ENCODE results near the gene CCDC71.

The CCDC71 gene

DNA sequence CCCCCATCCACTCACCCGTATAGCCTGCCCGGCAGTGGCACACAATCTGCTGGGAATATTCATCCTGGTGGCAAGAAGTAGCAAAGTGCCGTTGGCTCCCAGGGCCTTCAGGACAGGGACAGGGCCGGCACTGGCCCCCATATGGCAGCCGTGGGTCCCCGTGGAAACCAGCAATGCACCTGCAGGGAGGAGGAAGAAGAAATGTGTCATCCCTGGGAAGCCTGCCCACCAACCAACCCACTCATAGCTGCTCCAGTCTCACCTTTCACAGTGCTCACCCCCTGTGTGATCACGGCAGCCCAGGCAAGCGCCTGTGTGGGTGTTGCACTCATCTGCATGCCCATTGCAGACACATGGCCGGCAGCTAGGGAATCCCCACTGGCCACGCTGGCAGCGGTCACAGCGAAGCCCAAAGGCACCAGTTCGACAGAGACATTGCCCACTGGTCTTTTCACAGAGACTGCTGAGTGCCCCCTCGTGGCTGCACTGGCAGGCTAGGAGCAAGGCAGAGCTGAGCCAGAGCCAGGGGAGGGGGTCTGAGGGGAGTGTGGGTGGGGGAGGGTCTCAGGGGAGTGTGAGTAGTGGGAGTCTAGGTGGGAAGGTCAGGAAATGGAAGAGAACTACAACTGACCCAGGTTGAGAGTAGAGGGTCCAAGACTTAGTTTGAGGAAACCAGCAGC, 41.0 kb downstream of the CCDC71 start:
- no peaks in the 10 kb centered on the region for H3K27me3 ChIP-seq (replicated peaks; ENCODE audit: control insufficient read depth, insufficient read depth, low read length)
- no peaks in the 10 kb centered on the region for H3K36me3 ChIP-seq (ENCODE audit: control insufficient read depth, insufficient read depth, low read length)
- DNase-seq (ENCODE audit: extremely low read depth, insufficient read length), result no peak
- peak; percentile 62 for TF ChIP-seq CTCF (IDR thresholded peaks at IDR 0.05; ENCODE audit: insufficient read depth, low read length, poor library complexity, severe bottlenecking)
- H3K4me3 ChIP-seq (replicated peaks; ENCODE audit: low read depth, low read length), result no peak overlapping the region

- DNase-seq (ENCODE audit: extremely low read depth, insufficient read length), result no peak
- Histone ChIP-seq H3K36me3 (ENCODE audit: control insufficient read depth, insufficient read depth, low read length) (no peaks in the 10 kb centered on the region), H3K27me3 (replicated peaks; ENCODE audit: control insufficient read depth, insufficient read depth, low read length) (no peaks in the 10 kb centered on the region), H3K4me3 (replicated peaks; ENCODE audit: low read depth, low read length) (no peak overlapping the region)
- TF ChIP-seq CTCF (IDR thresholded peaks at IDR 0.05; ENCODE audit: insufficient read depth, low read length, poor library complexity, severe bottlenecking), result no peak
These were observed 41.9 kb downstream of the CCDC71 start for GRCh38 chr3:49124203-49124602.

DNA sequence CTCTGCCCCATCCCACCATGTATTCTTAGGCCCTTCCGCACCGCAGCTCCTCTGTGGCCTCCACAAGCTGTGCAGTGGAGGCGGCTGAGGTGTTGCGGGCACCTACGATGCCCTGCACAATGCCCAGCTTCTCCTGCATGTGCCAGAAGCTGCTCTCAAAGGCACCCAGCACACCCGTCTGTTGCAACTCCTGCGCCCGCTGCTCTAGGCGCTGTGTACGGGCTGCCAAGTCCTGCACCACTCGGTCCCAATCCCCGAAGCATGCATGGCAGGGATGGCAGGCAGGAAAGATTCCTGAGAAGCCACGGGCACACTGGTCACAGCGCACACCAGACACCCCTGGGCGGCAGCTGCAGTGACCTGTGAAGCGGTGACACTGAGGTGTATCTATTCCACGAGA, 42.4 kb downstream of the CCDC71 start:
- Histone ChIP-seq H3K4me3 (replicated peaks; ENCODE audit: low read depth, low read length) (no peak overlapping the region), H3K36me3 (ENCODE audit: control insufficient read depth, insufficient read depth, low read length) (no peaks in the 10 kb centered on the region), H3K27me3 (replicated peaks; ENCODE audit: control insufficient read depth, insufficient read depth, low read length) (no peaks in the 10 kb centered on the region)
- TF ChIP-seq CTCF (IDR thresholded peaks at IDR 0.05; ENCODE audit: insufficient read depth, low read length, poor library complexity, severe bottlenecking), result no peak
- DNase-seq (ENCODE audit: extremely low read depth, insufficient read length), result no peak

DNA sequence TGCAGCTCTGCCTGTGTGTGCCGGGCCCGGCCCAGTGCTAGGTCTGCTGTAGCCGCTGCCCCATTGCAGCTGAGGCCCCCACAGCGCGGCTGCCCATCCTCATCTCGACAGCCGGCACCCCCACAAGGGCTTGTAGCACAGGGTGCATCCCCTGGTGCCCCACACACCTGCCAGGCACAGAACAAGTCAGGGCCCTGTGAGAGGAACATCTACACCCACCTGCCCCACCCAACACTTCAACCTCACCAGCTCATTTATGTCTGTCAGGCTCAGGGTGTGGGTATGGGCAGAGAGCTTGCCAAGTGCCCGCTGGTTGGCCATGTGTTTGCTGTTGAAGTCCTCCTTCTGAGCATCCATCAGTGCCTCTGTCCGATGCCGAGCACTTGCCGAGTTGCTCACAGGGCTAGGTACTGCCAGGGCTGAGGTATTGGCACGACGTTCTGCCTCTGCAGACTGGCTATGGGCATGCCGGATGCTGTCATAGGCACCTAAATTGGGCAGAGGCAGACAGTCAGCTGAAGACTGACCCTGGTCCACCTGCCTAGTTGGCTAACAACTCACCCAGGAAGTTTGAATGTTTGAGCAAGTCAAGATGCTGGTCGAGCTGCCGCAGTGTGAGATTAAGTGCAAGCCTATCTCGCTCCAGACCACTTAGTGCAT, 43.1 kb downstream of the CCDC71 start:
- Histone ChIP-seq H3K4me3 (replicated peaks; ENCODE audit: low read depth, low read length) (no peak overlapping the region), H3K36me3 (ENCODE audit: control insufficient read depth, insufficient read depth, low read length) (no peaks in the 10 kb centered on the region; the same call in 1 of the 2 replicates), H3K27me3 (replicated peaks; ENCODE audit: control insufficient read depth, insufficient read depth, low read length) (no peaks in the 10 kb centered on the region)
- DNase-seq (ENCODE audit: extremely low read depth, insufficient read length), result no peak
- no peak for TF ChIP-seq CTCF (IDR thresholded peaks at IDR 0.05; ENCODE audit: insufficient read depth, low read length, poor library complexity, severe bottlenecking)

- no peak for DNase-seq (ENCODE audit: extremely low read depth, insufficient read length)
- no peaks in the 10 kb centered on the region for H3K27me3 ChIP-seq (replicated peaks; ENCODE audit: control insufficient read depth, insufficient read depth, low read length)
- no peak for TF ChIP-seq CTCF (IDR thresholded peaks at IDR 0.05; ENCODE audit: insufficient read depth, low read length, poor library complexity, severe bottlenecking)
- H3K4me3 ChIP-seq (replicated peaks; ENCODE audit: low read depth, low read length), result no peak overlapping the region
- peaks cover 3% of the 10 kb centered on the region; the same call in 1 of the 2 replicates for H3K36me3 ChIP-seq (ENCODE audit: control insufficient read depth, insufficient read depth, low read length)
These were observed 43.7 kb downstream of the CCDC71 start for GRCh38 chr3:49122451-49122850.

Data from GM06990 (cell line).